Immature natural killer cell (primary cell): ENCODE measurements around the gene VSTM2B. TPM values are rescaled to one million over a fixed set of nuclear protein-coding genes. Genes with fewer than 3 reads are reported as not detected.
"Not testable (repeated sequence)": the region's sequence is repeated elsewhere in the genome, so short reads cannot be mapped to it uniquely, and the experiment has no call there.

Source experiments
- DNase-seq, 3 donors: peaks; one replicate each; pipeline ENCODE4 v3.0.0; 2022; ENCODE audit warnings: mixed read lengths in 1 of 3
- H3K27ac Mint-ChIP-seq, 6 donors: one replicate each; pipeline ENCODE4 v1.8.0; 2020; ENCODE audit warnings: mixed read lengths in 6 of 6, mild to moderate bottlenecking in 5 of 6, inconsistent platforms in 4 of 6, moderate library complexity in 3 of 6
- H3K27me3 Mint-ChIP-seq, 3 donors: one replicate each; pipeline ENCODE4 v1.8.0; 2020 to 2021; ENCODE audit warnings: low read depth in 3 of 3, mild to moderate bottlenecking in 3 of 3, mixed read lengths in 3 of 3, moderate library complexity in 3 of 3, inconsistent platforms in 1 of 3
- H3K36me3 Mint-ChIP-seq, 3 donors: one replicate each; pipeline ENCODE4 v1.8.0; 2020; ENCODE audit warnings: mixed read lengths in 3 of 3, inconsistent platforms in 2 of 3, mild to moderate bottlenecking in 2 of 3
- H3K4me1 Mint-ChIP-seq, 2 donors: one replicate each; pipeline ENCODE4 v1.8.0; 2020; ENCODE audit warnings: inconsistent platforms in 2 of 2, mild to moderate bottlenecking in 2 of 2, mixed read lengths in 2 of 2, moderate library complexity in 1 of 2
- H3K4me3 Mint-ChIP-seq, 5 donors: one replicate each; pipeline ENCODE4 v1.8.0; 2020; ENCODE audit warnings: mild to moderate bottlenecking in 5 of 5, mixed read lengths in 5 of 5, inconsistent platforms in 3 of 5, moderate library complexity in 3 of 5
- H3K9me3 Mint-ChIP-seq, 6 donors: one replicate each; pipeline ENCODE4 v1.8.0; 2020; ENCODE audit warnings: mild to moderate bottlenecking in 6 of 6, mixed read lengths in 6 of 6, inconsistent platforms in 4 of 6, moderate library complexity in 3 of 6
- polyA plus RNA-seq, 3 donors: library from polyadenylated mRNA; unstranded; fragments of 300-500 nt; fragmentation: Illumina TruSeq; gene quantifications; one replicate each; pipeline ENCODE4 v1.2.3, GENCODE V29; 2021

Gene VSTM2B
- polyA plus RNA-seq, result under 1 TPM in 2 of 3 donors, not detected in 1; 0.41 to 0.48 TPM

DNA sequence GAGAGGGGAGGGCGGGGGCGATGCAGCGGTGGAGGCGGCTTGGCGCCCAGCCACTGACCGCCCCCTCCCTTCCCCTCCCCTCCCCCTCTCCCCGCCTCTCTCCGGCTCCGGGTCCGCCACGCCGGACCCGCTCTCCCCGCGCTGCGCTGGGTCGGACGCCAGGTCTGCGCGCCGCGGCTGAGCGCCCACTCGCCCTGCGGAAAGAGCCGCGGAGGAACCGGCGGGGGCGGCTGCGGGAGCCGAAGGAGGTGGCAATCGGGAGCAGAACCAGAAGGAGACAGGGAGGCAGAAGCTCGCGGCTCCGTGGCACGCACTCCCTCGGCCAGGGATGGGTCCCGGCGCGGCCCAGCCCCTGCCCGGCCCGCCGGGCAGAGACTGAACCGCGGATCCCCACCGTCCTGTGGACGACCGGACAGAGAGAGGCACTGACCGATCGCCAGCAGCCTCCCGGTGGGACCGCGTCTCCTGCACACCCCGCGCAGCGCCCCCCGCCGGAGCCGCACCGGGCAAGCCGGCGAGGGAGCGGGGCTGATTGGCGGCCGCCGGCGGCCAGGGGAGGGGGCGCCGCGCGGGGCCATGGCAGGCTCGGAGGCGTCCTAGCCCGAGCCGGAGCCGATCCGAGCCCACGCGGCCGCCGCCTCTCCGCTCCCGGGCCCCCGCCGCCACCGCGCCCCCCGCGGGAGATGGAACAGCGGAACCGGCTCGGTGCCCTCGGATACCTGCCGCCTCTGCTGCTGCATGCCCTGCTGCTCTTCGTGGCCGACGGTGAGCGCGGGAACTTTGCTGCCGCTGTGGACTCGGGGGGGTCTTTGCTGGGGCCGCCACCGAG lies at the start of gene VSTM2B:
Gene VSTM2B, plus strand, starts transcription at position 94 of the 829 bp plus-strand sequence. Its CDS starts 590 bp downstream, at position 684.
- no peak for DNase-seq
- Mint-ChIP-seq H3K4me1 (peaks cover 16 to 24% of the 10 kb centered on the region in 2 donors), H3K27ac (no peak within 1 kb of the TSS), H3K27me3 (peaks cover 9 to 39% (median 28%) of the 10 kb centered on the region in 3 donors), H3K36me3 (no peaks in the 10 kb centered on the region), H3K9me3 (peaks cover 0 to 2% (median 0%) of the 10 kb centered on the region in 6 donors), H3K4me3 (peak within 1 kb of the TSS; percentile 40 to 66 (median 45))

DNA sequence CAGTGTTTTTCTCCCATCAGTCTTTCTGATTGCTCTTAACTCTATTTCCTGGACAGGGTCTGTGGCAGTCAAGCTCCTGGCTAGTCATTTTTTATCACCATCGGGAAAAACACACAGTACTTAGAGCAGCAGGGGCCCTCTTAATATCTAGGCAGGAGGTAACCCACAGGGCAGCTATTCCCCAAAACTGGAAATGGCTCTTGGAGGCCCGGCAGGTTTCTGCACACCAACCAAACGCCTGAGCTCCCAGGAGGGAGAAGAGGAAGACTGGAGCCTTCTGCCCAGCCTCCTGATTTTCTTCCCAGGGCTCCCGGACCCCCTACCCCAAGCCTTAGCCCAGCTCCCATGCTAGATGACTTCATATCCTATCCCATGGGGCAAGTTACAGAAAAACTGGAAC lies 49.3 kb upstream of the VSTM2B start:
- Mint-ChIP-seq H3K27me3 (peaks cover 3 to 17% (median 4%) of the 10 kb centered on the region in 3 donors), H3K27ac (no peak overlapping the region), H3K9me3 (peaks cover 5 to 14% (median 7%) of the 10 kb centered on the region in 6 donors), H3K4me3 (no peak overlapping the region), H3K36me3 (peaks cover 0 to 3% (median 0%) of the 10 kb centered on the region in 3 donors), H3K4me1 (no peaks in the 10 kb centered on the region)
- no peak for DNase-seq

DNA sequence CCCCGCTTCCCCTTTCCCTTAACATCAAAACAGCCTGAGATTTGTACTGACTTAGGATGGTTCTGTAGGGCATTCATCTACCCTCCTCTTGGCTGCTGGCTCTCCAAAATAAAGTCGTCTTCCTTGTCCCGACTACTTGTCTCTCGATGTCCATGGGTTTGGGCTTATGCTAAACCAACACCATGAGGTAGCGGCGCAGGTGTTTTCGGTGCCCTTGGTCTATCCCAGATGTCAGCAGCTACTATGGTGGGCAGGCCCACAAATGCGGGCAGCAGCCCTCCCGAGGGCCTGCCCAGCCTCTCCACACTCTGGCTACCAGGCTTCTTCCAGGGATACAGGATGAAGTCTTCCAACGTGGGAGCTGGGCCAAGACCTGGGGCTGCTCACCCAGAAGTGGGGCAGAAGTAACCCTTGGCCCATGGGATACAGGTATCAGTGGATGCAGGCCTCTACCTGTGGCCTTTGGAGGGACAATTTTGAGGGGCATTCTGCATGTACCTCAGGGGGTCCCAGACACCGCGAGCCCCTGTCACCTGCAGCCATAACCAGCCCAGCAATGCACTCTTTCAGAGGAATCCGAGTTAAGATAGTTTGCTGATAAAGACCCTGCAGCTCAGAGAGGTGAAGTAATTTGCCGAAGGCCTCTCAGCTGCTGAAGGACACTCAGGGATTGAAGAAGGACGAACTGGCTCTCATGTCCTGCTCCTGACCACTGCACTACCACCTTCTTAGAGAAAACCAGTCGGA lies 47.8 kb upstream of the VSTM2B start:
- Mint-ChIP-seq H3K9me3 (peaks cover 5 to 18% (median 8%) of the 10 kb centered on the region in 6 donors), H3K27ac (no peak overlapping the region), H3K36me3 (peaks cover 0 to 3% (median 0%) of the 10 kb centered on the region in 3 donors), H3K4me3 (no peak overlapping the region), H3K27me3 (peaks cover 4 to 16% (median 8%) of the 10 kb centered on the region in 3 donors), H3K4me1 (no peaks in the 10 kb centered on the region)
- DNase-seq, result no peak

DNA sequence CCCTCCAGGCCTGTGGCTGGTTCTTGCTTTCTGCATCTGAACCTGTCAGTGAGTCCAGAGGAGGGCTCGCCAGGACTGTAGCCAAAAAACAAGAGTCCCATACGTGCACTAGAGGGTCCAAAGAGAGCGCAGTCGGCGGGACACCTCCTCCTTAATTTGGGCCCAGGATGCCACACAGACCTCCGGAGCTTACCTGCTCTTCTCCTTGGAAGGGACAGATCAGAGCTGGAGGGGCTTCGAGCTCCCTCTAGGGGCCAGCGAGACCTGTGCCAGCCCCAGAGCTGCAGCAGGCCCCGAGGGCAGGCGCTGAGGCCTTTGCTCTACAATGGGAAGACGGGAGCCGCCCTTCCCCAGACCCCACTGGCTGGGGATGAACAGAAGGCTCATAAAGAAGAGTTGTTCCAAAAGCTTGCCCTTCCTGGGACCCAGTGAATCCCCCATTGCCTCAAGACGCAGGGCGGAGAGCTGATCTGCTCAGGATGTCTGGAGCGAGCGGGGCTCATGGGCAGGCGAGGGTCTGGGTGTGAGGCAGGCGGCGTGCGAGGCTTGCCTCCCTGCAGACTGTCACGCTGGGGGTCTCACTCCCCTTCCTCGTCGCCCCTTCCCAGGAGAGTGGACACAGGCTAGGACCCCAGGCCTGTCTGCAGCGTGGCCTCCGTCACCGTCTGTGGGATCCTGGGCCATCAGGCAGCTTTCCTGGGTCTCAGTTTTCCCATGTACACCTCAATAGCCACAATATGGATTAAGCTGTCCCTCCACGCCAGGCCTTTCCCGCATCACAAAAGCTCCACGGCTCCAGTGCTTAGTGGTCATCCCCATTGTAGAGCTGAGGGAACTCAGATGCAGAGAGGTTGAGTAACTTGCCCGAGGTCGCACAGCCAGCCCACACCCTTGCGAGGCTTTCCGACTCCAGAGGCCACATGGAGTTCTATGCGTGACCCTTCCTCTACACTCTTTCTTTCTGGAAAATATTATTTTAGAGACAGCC lies 46.9 kb upstream of the VSTM2B start:
- Mint-ChIP-seq H3K27me3 (peaks cover 4 to 11% (median 8%) of the 10 kb centered on the region in 3 donors), H3K9me3 (peaks cover 5 to 18% (median 8%) of the 10 kb centered on the region in 6 donors), H3K36me3 (peaks cover 0 to 3% (median 0%) of the 10 kb centered on the region in 3 donors), H3K4me1 (no peaks in the 10 kb centered on the region), H3K4me3 (no peak overlapping the region), H3K27ac (no peak overlapping the region)
- no peak for DNase-seq

DNA sequence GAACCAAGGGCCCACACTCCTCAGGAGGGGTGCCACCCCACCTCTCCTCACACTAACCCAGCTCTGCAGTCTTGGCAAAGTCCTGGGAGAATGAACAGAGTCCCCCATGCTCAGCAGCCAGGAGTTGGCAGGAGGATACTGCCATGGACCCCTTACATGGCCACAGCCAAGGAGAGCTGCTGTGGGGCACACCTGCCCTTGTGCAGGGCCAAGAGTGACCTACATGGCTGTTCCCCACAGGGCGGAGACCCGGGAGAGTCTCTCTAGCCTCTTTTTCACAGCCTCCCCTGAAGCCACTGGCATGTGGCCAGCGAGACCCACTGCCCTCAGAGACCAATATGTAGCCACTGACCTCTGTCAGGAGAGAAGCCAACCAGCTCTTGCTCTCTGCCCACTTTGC lies 45.9 kb upstream of the VSTM2B start:
- peaks cover 0 to 3% (median 0%) of the 10 kb centered on the region in 3 donors for H3K36me3 Mint-ChIP-seq
- peaks cover 6 to 12% (median 8%) of the 10 kb centered on the region in 3 donors for H3K27me3 Mint-ChIP-seq
- no peak overlapping the region for H3K27ac Mint-ChIP-seq
- H3K4me3 Mint-ChIP-seq, result no peak overlapping the region
- DNase-seq, result no peak
- no peaks in the 10 kb centered on the region for H3K4me1 Mint-ChIP-seq
- peaks cover 5 to 18% (median 8%) of the 10 kb centered on the region in 6 donors for H3K9me3 Mint-ChIP-seq

DNA sequence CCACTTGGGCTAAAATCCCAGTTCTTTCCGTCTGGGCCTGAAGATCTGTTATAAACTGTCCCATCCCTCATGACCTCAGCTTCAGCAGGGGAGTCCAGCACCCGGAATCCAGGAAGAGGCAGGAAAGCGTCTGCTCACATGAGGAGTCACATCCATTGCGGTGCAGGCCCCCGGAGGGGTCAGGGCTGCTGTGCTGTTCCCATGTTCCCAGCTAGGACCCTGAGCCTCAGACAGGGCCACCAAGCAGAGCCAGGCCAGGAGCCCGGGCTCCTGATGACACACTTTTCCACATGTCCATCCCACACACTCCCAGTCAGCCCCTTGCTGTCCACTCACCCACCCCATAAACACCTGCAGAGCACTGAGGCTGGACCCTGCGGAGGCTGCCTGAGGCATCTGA lies 45.3 kb upstream of the VSTM2B start:
- H3K9me3 Mint-ChIP-seq, result peaks cover 5 to 18% (median 8%) of the 10 kb centered on the region in 6 donors
- peaks cover 0 to 3% (median 0%) of the 10 kb centered on the region in 3 donors for H3K36me3 Mint-ChIP-seq
- H3K4me3 Mint-ChIP-seq, result no peak overlapping the region
- peaks cover 6 to 13% (median 8%) of the 10 kb centered on the region in 3 donors for H3K27me3 Mint-ChIP-seq
- no peaks in the 10 kb centered on the region for H3K4me1 Mint-ChIP-seq
- H3K27ac Mint-ChIP-seq, result no peak overlapping the region
- DNase-seq, result no peak

DNA sequence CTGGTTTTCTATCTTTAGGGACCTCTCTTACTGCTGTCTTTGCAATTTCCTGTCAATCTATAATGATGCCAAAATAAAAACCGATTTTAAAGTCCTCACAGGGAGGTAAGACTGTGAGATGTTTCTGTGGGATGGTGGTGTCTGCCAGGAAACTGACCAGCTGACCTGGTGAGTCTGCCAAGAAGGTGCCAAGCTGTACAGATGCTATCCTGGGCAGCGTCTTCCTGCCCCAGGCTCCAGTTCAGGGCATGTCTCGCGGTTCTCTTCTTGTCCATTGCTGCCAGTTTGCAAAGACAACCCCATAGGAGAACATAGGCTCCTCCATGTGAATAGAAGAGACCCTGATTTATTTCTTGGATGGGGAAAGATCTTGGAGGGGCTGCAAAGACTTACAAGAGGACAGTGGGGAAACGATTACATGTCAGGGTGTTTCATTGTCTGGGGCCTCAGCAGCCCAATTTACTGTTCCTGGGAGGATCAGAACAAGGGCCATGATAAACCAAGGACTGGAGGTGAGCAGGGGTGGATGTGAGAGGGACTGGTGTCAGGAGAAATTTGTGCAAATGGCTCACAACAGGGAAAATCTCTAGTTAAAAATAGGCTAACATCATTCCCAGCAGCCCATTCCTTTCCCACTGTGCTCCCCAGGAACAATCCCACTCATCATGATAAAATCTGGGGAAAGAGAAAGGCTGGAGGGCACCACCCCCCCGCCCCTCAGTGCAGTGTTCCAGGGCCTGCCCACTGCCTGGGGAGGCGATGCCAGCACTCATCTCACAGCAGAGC lies 42.7 kb upstream of the VSTM2B start:
- H3K27me3 Mint-ChIP-seq, result peaks cover 4 to 17% (median 8%) of the 10 kb centered on the region in 3 donors
- no peak overlapping the region for H3K27ac Mint-ChIP-seq
- H3K36me3 Mint-ChIP-seq, result peaks cover 0 to 3% (median 0%) of the 10 kb centered on the region in 3 donors
- DNase-seq, result no peak
- H3K4me3 Mint-ChIP-seq, result no peak overlapping the region
- no peaks in the 10 kb centered on the region for H3K4me1 Mint-ChIP-seq
- peaks cover 5 to 18% (median 8%) of the 10 kb centered on the region in 6 donors for H3K9me3 Mint-ChIP-seq

DNA sequence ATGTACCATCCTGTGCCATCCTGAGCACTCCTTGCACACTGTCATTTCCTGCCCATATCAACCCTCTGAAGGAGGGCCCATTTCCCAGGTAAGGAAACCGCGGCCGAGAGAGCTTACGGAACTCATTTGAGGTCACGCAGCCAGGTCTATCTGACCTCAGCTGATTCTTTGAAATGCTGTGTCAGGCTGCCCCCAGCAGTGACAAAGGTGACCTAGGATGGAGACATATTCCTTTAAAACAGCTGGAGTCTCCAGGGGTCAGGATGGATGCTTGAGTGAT lies 42.2 kb upstream of the VSTM2B start:
- Mint-ChIP-seq H3K9me3 (peaks cover 5 to 18% (median 8%) of the 10 kb centered on the region in 6 donors), H3K27me3 (peaks cover 2 to 17% (median 8%) of the 10 kb centered on the region in 3 donors), H3K4me3 (no peak overlapping the region), H3K27ac (no peak overlapping the region), H3K4me1 (no peaks in the 10 kb centered on the region), H3K36me3 (peaks cover 0 to 3% (median 0%) of the 10 kb centered on the region in 3 donors)
- DNase-seq, result no peak

DNA sequence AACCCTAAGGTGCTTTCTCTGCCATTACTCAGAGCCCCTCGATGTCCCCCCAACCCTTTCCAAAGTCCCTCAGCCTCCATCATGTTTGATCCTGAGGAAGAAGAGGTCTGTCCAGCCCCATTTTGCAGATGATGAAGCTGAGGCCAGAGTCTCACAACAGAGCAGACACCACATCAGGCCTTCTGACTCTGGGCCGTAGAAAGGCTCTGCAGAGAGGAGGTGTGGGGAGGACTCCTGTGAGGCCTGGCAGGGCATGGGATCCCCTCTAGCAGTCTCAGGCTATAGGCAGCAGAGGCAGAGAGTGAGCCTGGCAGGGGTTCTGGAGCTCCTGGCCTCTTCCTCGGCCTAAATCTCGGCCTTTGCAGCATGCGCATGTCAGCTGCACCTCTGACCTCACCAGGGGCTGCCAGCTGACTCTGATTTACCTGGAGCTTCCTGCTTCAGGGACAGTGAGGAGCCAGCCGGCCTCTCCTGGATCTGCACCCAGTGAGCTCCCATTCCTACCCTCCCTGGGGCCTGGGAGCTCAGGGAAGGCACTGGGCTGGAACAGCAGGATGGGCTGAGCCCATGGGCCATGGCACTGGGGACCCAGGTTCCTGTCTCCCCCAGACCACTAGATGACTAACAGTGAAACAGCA lies 41.7 kb upstream of the VSTM2B start:
- Mint-ChIP-seq H3K4me3 (no peak overlapping the region), H3K36me3 (peaks cover 0 to 3% (median 0%) of the 10 kb centered on the region in 3 donors), H3K27me3 (peaks cover 2 to 18% (median 6%) of the 10 kb centered on the region in 3 donors), H3K9me3 (peaks cover 5 to 18% (median 8%) of the 10 kb centered on the region in 6 donors), H3K4me1 (no peaks in the 10 kb centered on the region), H3K27ac (no peak overlapping the region)
- no peak for DNase-seq

DNA sequence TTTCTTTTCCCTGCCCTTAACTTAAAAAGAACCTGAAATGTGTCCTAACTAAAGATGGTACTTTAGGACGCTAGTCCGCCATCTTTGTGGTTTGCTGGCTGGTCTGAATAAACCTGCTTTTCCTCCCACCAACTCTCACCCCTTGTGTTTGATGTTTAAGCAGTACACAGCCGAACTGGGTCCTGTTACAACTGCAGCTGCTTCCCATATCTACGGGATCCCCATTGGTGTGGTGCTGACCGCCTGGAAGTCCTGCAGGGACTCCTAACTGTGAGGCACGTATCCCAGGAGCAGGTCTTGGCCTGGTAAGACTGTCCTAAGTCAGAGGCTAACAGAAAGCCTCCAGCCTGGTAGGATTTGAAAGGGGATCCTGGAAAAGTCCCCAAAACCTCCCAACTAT lies 40.9 kb upstream of the VSTM2B start:
- Mint-ChIP-seq H3K27me3 (peaks cover 2 to 24% (median 5%) of the 10 kb centered on the region in 3 donors), H3K4me1 (no peaks in the 10 kb centered on the region), H3K4me3 (no peak overlapping the region), H3K9me3 (peaks cover 5 to 18% (median 8%) of the 10 kb centered on the region in 6 donors), H3K36me3 (peaks cover 0 to 3% (median 0%) of the 10 kb centered on the region in 3 donors), H3K27ac (no peak overlapping the region)
- DNase-seq, result no peak

DNA sequence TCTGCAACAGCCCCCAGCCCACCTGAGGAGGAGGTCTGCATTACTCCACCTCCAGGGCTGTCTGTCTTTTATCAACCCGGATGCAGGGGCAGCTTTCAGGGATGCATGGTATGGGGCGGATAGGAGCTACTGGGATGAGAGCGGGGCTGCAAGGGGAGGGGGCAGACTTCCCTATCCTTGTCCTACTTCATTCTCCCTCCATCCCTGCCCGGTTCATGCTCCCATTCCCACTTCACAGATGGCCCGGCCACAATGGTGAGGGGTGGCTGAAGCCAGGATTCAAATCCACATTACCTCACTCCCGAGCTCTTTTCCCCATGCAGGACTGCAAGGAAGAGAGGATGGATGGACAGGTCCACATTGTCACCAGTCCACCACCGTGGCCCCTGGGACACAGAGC lies 40.5 kb upstream of the VSTM2B start:
- Mint-ChIP-seq H3K27me3 (peaks cover 4 to 21% (median 5%) of the 10 kb centered on the region in 3 donors), H3K27ac (no peak overlapping the region), H3K4me3 (no peak overlapping the region), H3K36me3 (peaks cover 0 to 3% (median 0%) of the 10 kb centered on the region in 3 donors), H3K4me1 (no peaks in the 10 kb centered on the region), H3K9me3 (peaks cover 5 to 16% (median 7%) of the 10 kb centered on the region in 6 donors)
- DNase-seq, result no peak

DNA sequence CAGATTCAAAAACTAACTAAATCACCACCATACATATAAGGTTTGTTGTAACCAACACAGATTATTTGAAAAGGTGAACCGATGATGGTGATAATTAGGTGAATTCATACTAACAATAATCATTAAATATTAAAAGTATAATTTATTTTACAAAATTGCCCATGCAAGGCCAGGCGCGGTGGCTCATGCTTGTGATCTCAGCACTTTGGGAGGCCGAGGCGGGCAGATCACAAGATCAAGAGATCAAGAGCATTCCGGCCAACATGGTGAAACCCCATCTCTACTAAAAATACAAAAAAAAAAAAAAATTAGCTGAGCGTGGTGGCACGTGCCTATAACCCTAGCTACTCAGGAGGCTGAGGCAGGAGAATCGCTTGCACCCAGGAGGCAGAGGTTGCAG lies 38.8 kb upstream of the VSTM2B start:
- peaks cover 4 to 26% (median 9%) of the 10 kb centered on the region in 3 donors for H3K27me3 Mint-ChIP-seq
- DNase-seq, H3K27ac Mint-ChIP-seq, H3K4me1 Mint-ChIP-seq, H3K36me3 Mint-ChIP-seq, H3K4me3 Mint-ChIP-seq, H3K9me3 Mint-ChIP-seq: not testable (repeated sequence)
